AG04450 (cell line): ENCODE data around the gene RASGRF2. TPM values are rescaled to one million over a fixed set of nuclear protein-coding genes. Genes with fewer than 3 reads are reported as not detected.

Experiments
- CTCF ChIA-PET: fragments of 300-600, 350-600 bp; formaldehyde crosslinking; extraction: SDS; loops from one replicate; lab custom pipeline; 2022; ENCODE audit warnings: antibody characterized with exemption, inconsistent platforms; lab: Charles Lee
- POLR2A ChIA-PET: fragments of 350-600 bp; formaldehyde crosslinking; extraction: SDS; loops from one replicate; lab custom pipeline; 2021; ENCODE audit warnings: antibody characterized with exemption, inconsistent platforms; lab: Yijun Ruan, JAX
- DNase-seq: peaks from one replicate; pipeline ENCODE4 v3.0.0-alpha.2; 2011; ENCODE audit warnings: low read depth, low spot score
- H3K27ac ChIP-seq: one replicate; pipeline ENCODE4 v1.5.1; 2012; ENCODE audit warnings: low read depth, low read length, control low read depth
- H3K27me3 ChIP-seq: one replicate; pipeline ENCODE4 v1.6.0; 2012; ENCODE audit warnings: low read length; ENCODE audit not compliant: control insufficient read depth, insufficient read depth
- H3K4me3 ChIP-seq: 2 replicates; pipeline ENCODE4 v1.5.1; 2011; ENCODE audit warnings: mild to moderate bottlenecking, low read depth, low read length, control low read depth
- H3K9me3 ChIP-seq: 2 replicates; pipeline ENCODE4 v1.5.1; 2012; ENCODE audit warnings: low read length; ENCODE audit not compliant: control insufficient read depth, insufficient read depth
- polyA plus RNA-seq: library from polyadenylated mRNA; depleted of rRNA; stranded (reverse); fragments of >200 nt; gene quantifications from 2 replicates; pipeline ENCODE4 v1.2.3, GENCODE V29; 2011
- TF ChIP-seq, protein P1 (sequence below): IDR thresholded peaks from 2 replicates; pipeline ENCODE4 v1.5.1; 2011; ENCODE audit warnings: low read depth, low read length, control low read depth, inconsistent platforms

Gene RASGRF2
- polyA plus RNA-seq, 1 experiment = 19.5 TPM

DNA sequence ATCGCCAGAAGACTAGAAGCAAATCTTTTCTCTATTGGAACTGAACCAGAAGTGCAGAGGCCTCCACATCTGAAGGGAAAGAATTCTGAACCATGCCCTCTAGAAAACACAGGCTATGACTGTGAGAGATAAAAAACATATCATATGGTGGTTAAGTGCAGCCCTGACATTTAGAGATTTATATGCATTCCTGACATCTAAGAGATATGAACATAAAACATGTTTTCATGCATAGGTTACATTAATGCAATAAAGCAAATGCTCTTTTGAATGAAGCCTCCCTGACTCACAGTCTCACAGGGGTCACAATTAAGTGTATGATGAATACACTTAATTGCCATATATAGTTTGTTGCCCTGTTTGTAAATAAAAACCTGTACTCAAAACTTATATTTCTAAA is 244.0 kb downstream of the RASGRF2 start:
- Histone ChIP-seq H3K27me3 (no peaks in the 10 kb centered on the region), H3K9me3 (no peaks in the 10 kb centered on the region), H3K27ac (no peak overlapping the region), H3K4me3 (no peak overlapping the region)
- TF ChIP-seq, protein P1, sequence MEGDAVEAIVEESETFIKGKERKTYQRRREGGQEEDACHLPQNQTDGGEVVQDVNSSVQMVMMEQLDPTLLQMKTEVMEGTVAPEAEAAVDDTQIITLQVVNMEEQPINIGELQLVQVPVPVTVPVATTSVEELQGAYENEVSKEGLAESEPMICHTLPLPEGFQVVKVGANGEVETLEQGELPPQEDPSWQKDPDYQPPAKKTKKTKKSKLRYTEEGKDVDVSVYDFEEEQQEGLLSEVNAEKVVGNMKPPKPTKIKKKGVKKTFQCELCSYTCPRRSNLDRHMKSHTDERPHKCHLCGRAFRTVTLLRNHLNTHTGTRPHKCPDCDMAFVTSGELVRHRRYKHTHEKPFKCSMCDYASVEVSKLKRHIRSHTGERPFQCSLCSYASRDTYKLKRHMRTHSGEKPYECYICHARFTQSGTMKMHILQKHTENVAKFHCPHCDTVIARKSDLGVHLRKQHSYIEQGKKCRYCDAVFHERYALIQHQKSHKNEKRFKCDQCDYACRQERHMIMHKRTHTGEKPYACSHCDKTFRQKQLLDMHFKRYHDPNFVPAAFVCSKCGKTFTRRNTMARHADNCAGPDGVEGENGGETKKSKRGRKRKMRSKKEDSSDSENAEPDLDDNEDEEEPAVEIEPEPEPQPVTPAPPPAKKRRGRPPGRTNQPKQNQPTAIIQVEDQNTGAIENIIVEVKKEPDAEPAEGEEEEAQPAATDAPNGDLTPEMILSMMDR = no peak
- CTCF ChIA-PET = interaction anchor here (0.6 to 8.1 kb wide), 2 partner anchors 10 to 15 kb away, joined by 3 to 57 read pairs; no protein-coding TSS in a partner anchor
- DNase-seq = no peak
- POLR2A ChIA-PET = no interaction called here

DNA sequence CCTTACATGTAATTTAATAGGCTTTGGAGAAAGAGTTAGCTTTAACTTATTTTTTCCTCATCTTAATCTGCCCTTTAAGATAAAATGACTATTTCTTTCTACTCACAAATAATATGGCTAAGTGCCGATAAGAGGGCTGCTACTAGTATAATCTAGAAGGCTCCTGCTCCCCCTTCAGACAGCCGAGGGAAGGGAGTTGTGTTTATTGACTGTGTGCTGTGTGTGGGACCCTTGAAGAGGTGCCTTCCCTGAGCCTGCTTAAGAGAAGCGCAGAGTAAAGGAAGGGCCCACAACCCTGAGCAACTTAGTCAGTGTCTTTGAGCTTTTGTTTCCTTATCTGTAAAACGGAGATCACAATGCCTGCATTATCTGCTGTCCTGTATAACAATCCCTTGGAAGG is 244.9 kb downstream of the RASGRF2 start:
- Histone ChIP-seq H3K9me3 (no peaks in the 10 kb centered on the region), H3K27ac (no peak overlapping the region), H3K4me3 (no peak overlapping the region), H3K27me3 (no peaks in the 10 kb centered on the region)
- TF ChIP-seq, protein P1 = no peak
- POLR2A ChIA-PET = no interaction called here
- CTCF ChIA-PET = interaction anchor here (0.6 to 8.1 kb wide), 3 partner anchors 11 to 94 kb away, joined by 3 to 57 read pairs (median 5); no protein-coding TSS in a partner anchor
- no peak for DNase-seq

DNA sequence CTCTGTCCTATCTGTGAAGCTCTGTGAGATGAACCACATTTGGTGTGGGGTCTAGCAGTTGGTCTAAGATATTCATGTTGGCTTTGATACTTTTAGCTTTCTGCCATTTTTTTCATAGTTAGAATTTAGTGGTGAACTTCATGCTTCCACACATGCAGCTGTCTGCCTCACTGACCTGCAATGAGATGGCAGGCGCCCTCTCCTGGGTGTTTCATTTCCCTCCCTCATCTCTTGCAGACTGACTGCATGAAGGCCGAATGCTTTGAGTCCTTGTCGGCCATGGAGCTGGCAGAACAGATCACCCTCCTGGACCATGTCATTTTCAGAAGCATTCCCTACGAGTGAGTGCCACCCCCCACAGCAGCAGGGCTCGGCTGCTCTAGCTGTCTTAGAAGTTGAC is 246.8 kb downstream of the RASGRF2 start:
- ChIA-PET CTCF (interaction anchor here (0.6 to 8.1 kb wide), 5 partner anchors 12 to 520 kb away, joined by 3 to 57 read pairs (median 4); no protein-coding TSS in a partner anchor), POLR2A (no interaction called here)
- no peak for DNase-seq

DNA sequence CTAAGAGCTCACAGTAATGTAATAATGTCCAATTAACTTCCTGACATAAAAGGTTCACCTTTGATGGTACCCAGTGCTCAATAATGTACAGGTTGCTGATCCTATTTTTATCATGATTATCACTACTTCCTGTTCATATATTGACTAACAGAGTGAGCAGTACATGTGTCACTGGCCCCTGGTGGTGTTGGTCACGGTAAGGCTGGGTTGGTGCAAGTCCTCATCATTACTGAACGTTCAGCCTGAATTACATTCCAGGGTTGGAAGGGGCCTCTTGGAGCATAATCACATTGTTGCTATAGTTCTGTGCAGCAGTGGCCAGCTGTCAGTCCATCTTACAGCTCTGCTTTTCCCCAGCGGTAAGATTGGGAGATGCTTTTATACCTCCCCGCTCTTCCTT is 248.7 kb downstream of the RASGRF2 start:
- DNase-seq = no peak

More for the DNA sequence above, 246.8 kb downstream of the RASGRF2 start:
- H3K9me3 ChIP-seq = no peaks in the 10 kb centered on the region
- no peak overlapping the region for H3K27ac ChIP-seq
- H3K4me3 ChIP-seq = no peak overlapping the region
- TF ChIP-seq, protein P1 = peak; percentile 38
- no peaks in the 10 kb centered on the region for H3K27me3 ChIP-seq

DNA sequence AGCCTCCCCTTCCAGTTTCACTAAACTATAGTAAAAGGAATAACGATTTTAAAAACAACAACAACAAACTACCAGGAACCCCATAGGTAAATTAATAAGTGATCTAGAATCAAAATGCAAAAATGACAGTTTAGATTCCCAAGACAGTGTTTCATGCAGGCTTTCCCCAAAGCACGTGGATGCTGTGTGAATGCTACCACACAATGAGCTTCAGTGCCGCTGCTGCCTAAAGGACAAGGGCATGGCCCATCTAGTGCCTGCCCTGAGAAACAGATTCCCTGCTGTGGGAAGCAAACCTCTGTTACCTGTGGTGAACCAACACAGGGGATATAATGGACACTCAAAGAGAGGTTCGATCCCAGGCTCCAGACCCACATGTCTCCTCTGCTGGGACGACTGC is 249.2 kb downstream of the RASGRF2 start:
- TF ChIP-seq, protein P1 = no peak
- POLR2A ChIA-PET = interaction anchor here (0.6 kb wide), 1 partner anchor 25 kb away, joined by 7 read pairs; no protein-coding TSS in a partner anchor
- CTCF ChIA-PET = interaction anchor here (1.0 to 8.1 kb wide), 3 partner anchors 15 to 537 kb away, joined by 3 to 57 read pairs (median 5); no protein-coding TSS in a partner anchor

More for the DNA sequence above, 248.7 kb downstream of the RASGRF2 start:
- TF ChIP-seq, protein P1 = no peak
- Histone ChIP-seq H3K4me3 (no peak overlapping the region), H3K27ac (no peak overlapping the region), H3K9me3 (no peaks in the 10 kb centered on the region), H3K27me3 (no peaks in the 10 kb centered on the region)
- ChIA-PET CTCF (interaction anchor here (1.3 to 8.1 kb wide), 2 partner anchors 15 to 537 kb away, joined by 3 to 57 read pairs; no protein-coding TSS in a partner anchor), POLR2A (no interaction called here)

More for the DNA sequence above, 249.2 kb downstream of the RASGRF2 start:
- Histone ChIP-seq H3K27me3 (no peaks in the 10 kb centered on the region), H3K27ac (no peak overlapping the region), H3K9me3 (no peaks in the 10 kb centered on the region), H3K4me3 (no peak overlapping the region)
- no peak for DNase-seq
